GM12892 (cell line): ENCODE data around the gene NR2F2.

ENCODE experiments used
- POLR2A ChIP-seq: IDR thresholded peaks from 2 replicates; pipeline ENCODE4 v1.6.1; 2011; ENCODE audit warnings: low read depth, low read length, control low read depth
- POLR2AphosphoS5 ChIP-seq: IDR thresholded peaks from 2 replicates; pipeline ENCODE4 v1.6.1; 2011; ENCODE audit warnings: low read depth, low read length, control low read depth

- TF ChIP-seq POLR2A (no peak), POLR2AphosphoS5 (no peak)
Observed at GRCh38 chr15:96325541-96326327, 4.8 kb upstream of the NR2F2 start.
